Fibroblast of lung (primary cell): Measurements from ENCODE around the gene WDR90. TPM values are rescaled to one million over a fixed set of nuclear protein-coding genes. Genes with fewer than 3 reads are reported as not detected.
A peak's percentile ranks its signal among the peaks of the same experiment; 100 is the strongest.

Experiments used
- DNase-seq, 2 donors: peaks; one replicate each; pipeline versions ENCODE4 v3.0.0 to v3.0.0-alpha.2; 2010; ENCODE audit warnings: low read depth in 2 of 2
- H2AFZ ChIP-seq: 2 replicates; pipeline ENCODE4 v1.5.1; 2012; ENCODE audit warnings: low read length, control low read depth, inconsistent platforms
- H3K27ac ChIP-seq: 2 replicates; pipeline ENCODE4 v1.5.1; 2011; ENCODE audit warnings: low read length, control low read depth; ENCODE audit not compliant: insufficient read depth
- H3K27me3 ChIP-seq: 2 replicates; pipeline ENCODE4 v1.5.1; 2011; ENCODE audit warnings: mild to moderate bottlenecking, low read length; ENCODE audit not compliant: control insufficient read depth, insufficient read depth
- H3K36me3 ChIP-seq: 2 replicates; pipeline ENCODE4 v1.5.1; 2011; ENCODE audit warnings: low read length; ENCODE audit not compliant: control insufficient read depth, insufficient read depth
- H3K4me1 ChIP-seq: 2 replicates; pipeline ENCODE4 v1.5.1; 2011; ENCODE audit warnings: low read length; ENCODE audit not compliant: control insufficient read depth, insufficient read depth; ENCODE audit errors: extremely low read depth
- H3K4me2 ChIP-seq: 2 replicates; pipeline ENCODE4 v1.5.1; 2011; ENCODE audit warnings: low read length, control low read depth; ENCODE audit not compliant: insufficient read depth; ENCODE audit errors: extremely low read depth
- H3K4me3 ChIP-seq, 4 experiments: fragments of 200-600 bp in 1 of 4; sonication (generic) in 1 of 4; replicated peaks in 1 of 4; 2 replicates each; pipeline ENCODE4 v1.5.1; 2011 to 2016; ENCODE audit warnings: low read length in 4 of 4, low read depth in 3 of 4, mild to moderate bottlenecking in 3 of 4, control low read depth in 2 of 4, inconsistent platforms in 1 of 4, mixed read lengths in 1 of 4; ENCODE audit not compliant: insufficient read depth in 1 of 4; ENCODE audit errors: control extremely low read depth in 1 of 4
- H3K79me2 ChIP-seq: 2 replicates; pipeline ENCODE4 v1.5.1; 2012; ENCODE audit warnings: mild to moderate bottlenecking, low read length, inconsistent platforms; ENCODE audit not compliant: control insufficient read depth, insufficient read depth
- H3K9ac ChIP-seq: 2 replicates; pipeline ENCODE4 v1.5.1; 2011; ENCODE audit warnings: mild to moderate bottlenecking, low read length, control low read depth; ENCODE audit not compliant: insufficient read depth
- H3K9me3 ChIP-seq: 2 replicates; pipeline ENCODE4 v1.5.1; 2012; ENCODE audit warnings: low read depth, low read length; ENCODE audit not compliant: control insufficient read depth, insufficient read depth
- H4K20me1 ChIP-seq: 2 replicates; pipeline ENCODE4 v1.5.1; 2011; ENCODE audit warnings: low read length; ENCODE audit not compliant: control insufficient read depth, insufficient read depth; ENCODE audit errors: extremely low read depth
- EZH2 ChIP-seq: IDR thresholded peaks from 2 replicates; pipeline ENCODE4 v1.5.1; 2012; ENCODE audit warnings: low read length, control low read depth, mild to moderate bottlenecking; ENCODE audit errors: missing control alignments
- polyA plus RNA-seq, 2 donors: library from polyadenylated mRNA; depleted of rRNA in 1 of 2; stranded (reverse) in 1 of 2; unstranded in 1 of 2; fragments of >200 nt; gene quantifications; 2 replicates each; pipeline ENCODE4 v1.2.1, GENCODE V29; 2011 to 2012; ENCODE audit warnings: missing spikeins in 1 of 2
- total RNA-seq: library from RNA; depleted of rRNA; stranded (reverse); fragments of >200 nt; gene quantifications from 2 replicates; pipeline ENCODE4 v1.2.1, GENCODE V29; 2014
- TF ChIP-seq, protein P1 (sequence below), 2 donors: IDR thresholded peaks in 1 of 2; conservative IDR thresholded peaks in 1 of 2; 1 replicate in 1 of 2; 2 replicates in 1 of 2; pipeline ENCODE4 v1.5.1; 2011 to 2012; ENCODE audit warnings: low read length in 2 of 2, control low read depth in 1 of 2, inconsistent platforms in 1 of 2, low read depth in 1 of 2, mild to moderate bottlenecking in 1 of 2

Gene WDR90
- total and polyA plus RNA-seq, 2 donors (not counting 1 experiment from before 2014, with no cell fraction given) = 2.9 to 4.8 TPM

DNA sequence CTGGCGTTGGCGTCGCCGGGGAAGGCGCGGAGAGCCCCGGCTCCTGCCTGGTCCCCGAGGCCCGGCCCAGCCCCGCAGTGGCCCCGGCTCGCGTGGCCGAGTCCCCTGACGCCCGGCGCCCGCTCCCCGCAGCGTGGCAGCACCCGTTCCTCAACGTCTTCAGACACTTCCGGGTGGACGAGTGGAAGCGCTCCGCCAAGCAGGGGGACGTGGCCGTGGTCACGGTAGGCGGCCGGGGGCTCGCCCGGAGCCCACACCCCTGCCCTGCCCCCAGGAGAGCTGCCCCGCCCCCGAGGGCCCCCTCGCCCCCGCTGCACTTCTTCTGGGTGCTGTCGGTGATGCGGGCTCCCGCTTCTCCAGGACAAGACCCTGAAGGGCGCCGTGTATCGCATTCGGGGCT is 466 bp downstream of the WDR90 start:
- Histone ChIP-seq H3K9ac (peak overlapping the region; percentile 83), H2AFZ (no peak overlapping the region), H3K9me3 (no peaks in the 10 kb centered on the region), H3K4me1 (peaks cover 7% of the 10 kb centered on the region), H3K79me2 (peaks cover 6% of the 10 kb centered on the region), H3K36me3 (peaks cover 6% of the 10 kb centered on the region), H3K4me3 (peak overlapping the region in 3 of 4 experiments; percentile 58 to 74 (median 70)), H3K27ac (peak overlapping the region; percentile 88), H3K27me3 (no peaks in the 10 kb centered on the region), H4K20me1 (no peaks in the 10 kb centered on the region), H3K4me2 (peak overlapping the region; percentile 79)
- TF ChIP-seq EZH2 = no peak
- TF ChIP-seq, protein P1, sequence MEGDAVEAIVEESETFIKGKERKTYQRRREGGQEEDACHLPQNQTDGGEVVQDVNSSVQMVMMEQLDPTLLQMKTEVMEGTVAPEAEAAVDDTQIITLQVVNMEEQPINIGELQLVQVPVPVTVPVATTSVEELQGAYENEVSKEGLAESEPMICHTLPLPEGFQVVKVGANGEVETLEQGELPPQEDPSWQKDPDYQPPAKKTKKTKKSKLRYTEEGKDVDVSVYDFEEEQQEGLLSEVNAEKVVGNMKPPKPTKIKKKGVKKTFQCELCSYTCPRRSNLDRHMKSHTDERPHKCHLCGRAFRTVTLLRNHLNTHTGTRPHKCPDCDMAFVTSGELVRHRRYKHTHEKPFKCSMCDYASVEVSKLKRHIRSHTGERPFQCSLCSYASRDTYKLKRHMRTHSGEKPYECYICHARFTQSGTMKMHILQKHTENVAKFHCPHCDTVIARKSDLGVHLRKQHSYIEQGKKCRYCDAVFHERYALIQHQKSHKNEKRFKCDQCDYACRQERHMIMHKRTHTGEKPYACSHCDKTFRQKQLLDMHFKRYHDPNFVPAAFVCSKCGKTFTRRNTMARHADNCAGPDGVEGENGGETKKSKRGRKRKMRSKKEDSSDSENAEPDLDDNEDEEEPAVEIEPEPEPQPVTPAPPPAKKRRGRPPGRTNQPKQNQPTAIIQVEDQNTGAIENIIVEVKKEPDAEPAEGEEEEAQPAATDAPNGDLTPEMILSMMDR (conservative IDR thresholded peaks at IDR 0.05 in 1 of 2, IDR thresholded peaks at IDR 0.05 in 1 of 2; ENCODE audit: low read depth in 1 of 2, low read length in 2 of 2) = no peak
- no peak for DNase-seq

DNA sequence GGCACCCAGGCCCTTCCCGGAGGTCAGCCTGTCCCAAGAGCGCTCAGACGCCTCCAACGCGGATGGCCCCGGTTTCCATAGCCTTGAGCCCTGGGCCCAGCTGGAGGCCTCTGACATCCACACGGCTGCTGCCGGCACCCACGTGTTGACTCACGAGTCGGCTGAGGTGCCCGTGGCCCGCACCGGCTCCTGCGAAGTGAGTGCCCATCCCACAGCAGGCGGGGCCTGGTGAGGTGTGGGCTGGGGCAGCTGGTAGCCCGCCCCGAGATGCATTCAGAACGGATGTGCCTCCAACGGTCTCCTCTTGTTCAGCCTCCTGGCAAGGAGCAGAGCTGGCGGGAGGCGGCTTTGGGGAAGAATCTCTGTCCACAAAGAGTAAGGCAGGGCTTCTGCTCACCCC is 2.7 kb downstream of the WDR90 start:
- Histone ChIP-seq H3K4me2 (no peak overlapping the region), H3K4me1 (peaks cover 7% of the 10 kb centered on the region), H3K36me3 (peaks cover 8% of the 10 kb centered on the region), H2AFZ (no peak overlapping the region), H3K79me2 (peaks cover 6% of the 10 kb centered on the region), H3K9me3 (no peaks in the 10 kb centered on the region), H4K20me1 (no peaks in the 10 kb centered on the region), H3K9ac (no peak overlapping the region), H3K27me3 (no peaks in the 10 kb centered on the region), H3K27ac (no peak overlapping the region), H3K4me3 (no peak overlapping the region)
- no peak for DNase-seq
- TF ChIP-seq, protein P1 (conservative IDR thresholded peaks at IDR 0.05 in 1 of 2, IDR thresholded peaks at IDR 0.05 in 1 of 2; ENCODE audit: low read depth in 1 of 2, low read length in 2 of 2) = no peak
- no peak for TF ChIP-seq EZH2

DNA sequence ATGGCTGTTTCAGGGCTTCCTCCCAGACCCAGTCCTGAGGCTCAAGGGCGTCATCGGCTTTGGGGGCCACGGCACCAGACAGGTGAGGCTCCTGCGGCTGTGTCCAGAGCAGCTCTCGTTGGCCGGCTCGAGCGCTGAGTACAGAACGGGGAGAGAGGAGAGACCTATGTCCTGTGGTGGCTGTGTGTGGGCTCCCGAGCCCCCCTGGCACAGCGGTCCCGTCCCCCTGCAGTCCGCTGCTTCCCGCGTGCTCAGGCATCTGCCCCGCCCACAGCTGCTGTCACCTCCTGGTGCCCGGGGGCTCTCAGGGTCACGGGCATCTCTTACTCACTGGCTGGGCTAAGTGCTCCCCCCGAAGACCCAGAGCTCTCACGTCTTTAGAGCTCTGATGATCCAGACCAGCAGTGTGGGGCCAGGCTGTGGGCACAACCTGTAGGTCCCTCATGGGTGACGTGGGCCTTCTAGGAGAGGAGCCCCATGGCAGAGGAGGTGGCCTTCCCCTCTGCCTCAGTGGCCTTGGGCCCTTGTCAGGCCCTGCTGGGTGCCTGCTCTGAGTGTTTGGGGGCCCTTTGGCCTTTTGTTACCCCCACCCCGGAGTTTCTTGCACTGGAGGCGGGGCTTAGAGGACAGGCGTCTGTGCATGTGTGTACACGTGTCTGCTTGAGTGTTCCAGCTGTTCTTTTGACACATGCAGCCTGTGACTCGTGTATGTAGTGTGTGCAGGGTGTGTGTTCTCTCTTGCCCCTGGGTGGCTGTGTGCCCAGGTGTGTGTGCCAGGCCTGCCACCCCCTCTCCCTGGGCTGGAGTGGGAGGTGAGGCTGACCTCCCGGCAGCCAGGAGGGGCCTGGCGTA is 3.5 kb downstream of the WDR90 start:
- no peak overlapping the region for H3K9ac ChIP-seq
- no peaks in the 10 kb centered on the region for H3K27me3 ChIP-seq
- no peak for TF ChIP-seq EZH2
- TF ChIP-seq, protein P1 (conservative IDR thresholded peaks at IDR 0.05 in 1 of 2, IDR thresholded peaks at IDR 0.05 in 1 of 2; ENCODE audit: low read depth in 1 of 2, low read length in 2 of 2) = no peak
- no peak overlapping the region for H3K4me3 ChIP-seq
- no peaks in the 10 kb centered on the region for H3K9me3 ChIP-seq
- H3K27ac ChIP-seq = no peak overlapping the region
- H3K4me2 ChIP-seq = no peak overlapping the region
- peaks cover 6% of the 10 kb centered on the region for H3K79me2 ChIP-seq
- H3K36me3 ChIP-seq = peaks cover 12% of the 10 kb centered on the region
- peaks cover 7% of the 10 kb centered on the region for H3K4me1 ChIP-seq
- no peak overlapping the region for H2AFZ ChIP-seq
- peak in 1 of 2 donors; percentile 59 for DNase-seq
- no peaks in the 10 kb centered on the region for H4K20me1 ChIP-seq
